CD14-positive monocyte (primary cell): ENCODE data around the gene DGCR2. TPM values are rescaled to one million over a fixed set of nuclear protein-coding genes. Genes with fewer than 3 reads are reported as not detected.

Experiments used
- DNase-seq, 3 donors: peaks; one replicate each; pipeline ENCODE4 v3.0.0-alpha.2; 2011 to 2022
- H2AFZ ChIP-seq: 2 replicates; pipeline ENCODE4 v1.6.0; 2012; ENCODE audit warnings: mild to moderate bottlenecking, low read depth, low read length, inconsistent platforms; ENCODE audit not compliant: insufficient read depth, poor library complexity, severe bottlenecking
- H3K27ac ChIP-seq, 2 donors: 1 replicate in 1 of 2; 2 replicates in 1 of 2; pipeline ENCODE4 v1.5.1; 2012 to 2013; ENCODE audit warnings: low read length in 2 of 2, control low read depth in 1 of 2, inconsistent platforms in 1 of 2, low read depth in 1 of 2, mild to moderate bottlenecking in 1 of 2
- H3K27me3 ChIP-seq, 2 donors: one replicate each; pipeline versions ENCODE4 v1.6.0 to v1.6.1; 2011 to 2013; ENCODE audit warnings: low read length in 2 of 2; ENCODE audit not compliant: control insufficient read depth in 2 of 2, insufficient read depth in 2 of 2
- H3K36me3 ChIP-seq, 2 donors: replicated peaks in 1 of 2; 1 replicate in 1 of 2; 2 replicates in 1 of 2; pipeline versions ENCODE4 v1.5.1 to v1.6.1; 2012 to 2013; ENCODE audit warnings: low read length in 2 of 2, control low read depth in 1 of 2, inconsistent platforms in 1 of 2, mild to moderate bottlenecking in 1 of 2; ENCODE audit not compliant: insufficient read depth in 2 of 2, control insufficient read depth in 1 of 2
- H3K4me1 ChIP-seq, 2 donors: 1 replicate in 1 of 2; 2 replicates in 1 of 2; pipeline versions ENCODE4 v1.5.1 to v1.6.1; 2012 to 2013; ENCODE audit warnings: low read length in 2 of 2, control low read depth in 1 of 2, inconsistent platforms in 1 of 2, mild to moderate bottlenecking in 1 of 2, moderate library complexity in 1 of 2; ENCODE audit not compliant: insufficient read depth in 2 of 2, control insufficient read depth in 1 of 2
- H3K4me2 ChIP-seq: replicated peaks from 2 replicates; pipeline ENCODE3; 2012; ENCODE audit warnings: low read length, moderate library complexity, mild to moderate bottlenecking; ENCODE audit not compliant: poor library complexity, severe bottlenecking; ENCODE audit errors: extremely low read depth
- H3K4me3 ChIP-seq, 3 experiments: fragments of 200-600 bp in 1 of 3; sonication (generic) in 1 of 3; replicated peaks in 1 of 3; 1 replicate in 2 of 3; 2 replicates in 1 of 3; pipeline ENCODE4 v1.5.1; 2011 to 2013; ENCODE audit warnings: low read length in 3 of 3, mild to moderate bottlenecking in 3 of 3, control low read depth in 2 of 3, low read depth in 2 of 3, inconsistent platforms in 1 of 3, moderate library complexity in 1 of 3
- H3K79me2 ChIP-seq: 2 replicates; pipeline ENCODE4 v1.6.0; 2012; ENCODE audit warnings: mild to moderate bottlenecking, control low read depth, inconsistent platforms, low read length, moderate library complexity; ENCODE audit not compliant: insufficient read depth
- H3K9ac ChIP-seq: 2 replicates; pipeline ENCODE4 v1.6.0; 2017; ENCODE audit warnings: low read length, mild to moderate bottlenecking; ENCODE audit not compliant: insufficient read depth, poor library complexity, severe bottlenecking
- H3K9me3 ChIP-seq, 2 donors: replicated peaks in 1 of 2; 1 replicate in 1 of 2; 2 replicates in 1 of 2; pipeline versions ENCODE4 v1.5.1 to v1.6.1; 2012 to 2013; ENCODE audit warnings: low read length in 2 of 2, control low read depth in 1 of 2; ENCODE audit not compliant: control insufficient read depth in 1 of 2, insufficient read depth in 1 of 2
- H4K20me1 ChIP-seq: 2 replicates; pipeline ENCODE4 v1.6.0; 2012; ENCODE audit warnings: mild to moderate bottlenecking, low read length, control low read depth, moderate library complexity; ENCODE audit not compliant: insufficient read depth
- H3K27ac Mint-ChIP-seq, 7 donors: one replicate each; pipeline ENCODE4 v1.8.0; 2020; ENCODE audit warnings: mild to moderate bottlenecking in 7 of 7, mixed read lengths in 7 of 7, moderate library complexity in 6 of 7, inconsistent platforms in 2 of 7
- H3K27me3 Mint-ChIP-seq, 3 donors: one replicate each; pipeline ENCODE4 v1.8.0; 2021 to 2022; ENCODE audit warnings: low read depth in 3 of 3, mild to moderate bottlenecking in 3 of 3, mixed read lengths in 3 of 3, moderate library complexity in 3 of 3, inconsistent platforms in 1 of 3
- H3K36me3 Mint-ChIP-seq, 2 donors: one replicate each; pipeline ENCODE4 v1.8.0; 2020; ENCODE audit warnings: mixed read lengths in 2 of 2, inconsistent platforms in 1 of 2, mild to moderate bottlenecking in 1 of 2
- H3K4me1 Mint-ChIP-seq: one replicate; pipeline ENCODE4 v1.8.0; 2020; ENCODE audit warnings: mild to moderate bottlenecking, mixed read lengths
- H3K4me3 Mint-ChIP-seq, 2 donors: one replicate each; pipeline ENCODE4 v1.8.0; 2020; ENCODE audit warnings: mild to moderate bottlenecking in 2 of 2, mixed read lengths in 2 of 2, moderate library complexity in 1 of 2
- H3K9me3 Mint-ChIP-seq, 7 donors: one replicate each; pipeline ENCODE4 v1.8.0; 2020 to 2022; ENCODE audit warnings: mixed read lengths in 7 of 7, mild to moderate bottlenecking in 6 of 7, moderate library complexity in 6 of 7, inconsistent platforms in 2 of 7
- WGBS: methylation state at CpG from one replicate; pipeline ENCODE4 v1.1.5; 2013; ENCODE audit warnings: missing lambda C conversion rate; ENCODE audit not compliant: insufficient coverage; 5-methylcytosine and 5-hydroxymethylcytosine counted together
- intact Hi-C, 2 donors: fragments of 100-400 bp; cut with micrococcal nuclease; formaldehyde crosslinking; loops; one replicate each; pipeline versions ENCODE4 v1.15.0 to v1.15.1; 2023
- polyA plus RNA-seq, 3 donors: library from polyadenylated mRNA; depleted of rRNA in 1 of 3; unstranded in 2 of 3; stranded (reverse) in 1 of 3; fragments of 300-500 nt in 2 of 3; fragments of >200 nt in 1 of 3; fragmentation: Illumina TruSeq in 2 of 3; gene quantifications; 1 replicate in 2 of 3; 2 replicates in 1 of 3; pipeline ENCODE4 v1.2.3, GENCODE V29; 2012 to 2021
- TF ChIP-seq, protein P1 (sequence below): fragments of 200-600 bp; IDR thresholded peaks from one replicate; pipeline ENCODE4 v1.8.0; 2022; ENCODE audit warnings: antibody characterized with exemption, mild to moderate bottlenecking

DGCR2 gene
- polyA plus RNA-seq, 3 donors, result 28.9 to 37.0 (median 36.2) TPM

DNA sequence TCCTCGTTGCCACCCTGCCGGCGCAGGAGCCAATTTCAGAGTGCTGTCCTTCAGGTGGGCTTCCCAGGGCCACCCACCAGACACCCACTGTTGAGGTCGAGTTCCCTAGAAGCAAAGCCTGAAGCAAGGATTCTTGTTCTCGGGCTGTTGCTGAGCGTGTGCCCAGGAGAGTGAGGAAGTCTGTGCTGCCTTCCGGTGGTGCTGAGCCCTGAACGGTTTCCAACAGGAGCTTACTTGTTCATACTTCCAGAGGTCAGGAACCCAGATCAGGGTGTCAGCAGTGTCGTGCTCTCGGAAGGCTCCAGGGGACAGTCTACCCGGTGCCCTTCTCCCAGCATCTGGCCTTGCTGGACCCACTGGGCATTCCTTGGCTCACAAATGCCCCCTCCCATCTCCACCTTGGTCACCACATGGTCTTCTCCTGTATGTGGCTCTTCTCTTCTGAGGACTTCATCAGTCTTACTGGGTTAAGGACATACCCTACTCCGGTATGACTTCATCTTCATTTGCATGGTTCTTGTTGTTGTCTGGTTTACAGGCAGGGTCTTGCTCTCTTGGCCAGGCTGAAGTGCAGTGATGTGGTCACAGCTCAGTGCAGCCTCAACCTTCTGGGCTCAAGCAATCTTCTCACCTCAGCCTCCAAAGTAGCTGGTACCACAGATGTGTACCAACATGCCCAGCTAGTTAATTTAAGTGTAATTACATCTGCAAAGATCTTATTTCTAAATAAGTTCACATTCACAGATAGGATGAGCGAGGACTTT lies 45.1 kb upstream of the DGCR2 start:
- H3K27ac Mint-ChIP-seq, result no peak overlapping the region
- H4K20me1 ChIP-seq, result no peaks in the 10 kb centered on the region
- H3K79me2 ChIP-seq, result peaks cover 11% of the 10 kb centered on the region
- H3K27me3 ChIP-seq, result peaks cover 21 to 48% of the 10 kb centered on the region in 2 donors
- peaks cover 0 to 4% of the 10 kb centered on the region in 2 donors for H3K36me3 Mint-ChIP-seq
- H3K4me2 ChIP-seq, result no peak overlapping the region
- no peaks in the 10 kb centered on the region for H3K36me3 ChIP-seq
- intact Hi-C loops, result no loop called here
- 85% methylated on average over 12 of the region's 13 CpGs for WGBS
- no peak overlapping the region for H3K27ac ChIP-seq
- H3K9me3 ChIP-seq, result peaks cover 0 to 12% of the 10 kb centered on the region in 2 donors
- no peak overlapping the region for H3K9ac ChIP-seq
- no peak overlapping the region for H3K4me3 ChIP-seq
- H2AFZ ChIP-seq, result no peak overlapping the region
- TF ChIP-seq, protein P1, sequence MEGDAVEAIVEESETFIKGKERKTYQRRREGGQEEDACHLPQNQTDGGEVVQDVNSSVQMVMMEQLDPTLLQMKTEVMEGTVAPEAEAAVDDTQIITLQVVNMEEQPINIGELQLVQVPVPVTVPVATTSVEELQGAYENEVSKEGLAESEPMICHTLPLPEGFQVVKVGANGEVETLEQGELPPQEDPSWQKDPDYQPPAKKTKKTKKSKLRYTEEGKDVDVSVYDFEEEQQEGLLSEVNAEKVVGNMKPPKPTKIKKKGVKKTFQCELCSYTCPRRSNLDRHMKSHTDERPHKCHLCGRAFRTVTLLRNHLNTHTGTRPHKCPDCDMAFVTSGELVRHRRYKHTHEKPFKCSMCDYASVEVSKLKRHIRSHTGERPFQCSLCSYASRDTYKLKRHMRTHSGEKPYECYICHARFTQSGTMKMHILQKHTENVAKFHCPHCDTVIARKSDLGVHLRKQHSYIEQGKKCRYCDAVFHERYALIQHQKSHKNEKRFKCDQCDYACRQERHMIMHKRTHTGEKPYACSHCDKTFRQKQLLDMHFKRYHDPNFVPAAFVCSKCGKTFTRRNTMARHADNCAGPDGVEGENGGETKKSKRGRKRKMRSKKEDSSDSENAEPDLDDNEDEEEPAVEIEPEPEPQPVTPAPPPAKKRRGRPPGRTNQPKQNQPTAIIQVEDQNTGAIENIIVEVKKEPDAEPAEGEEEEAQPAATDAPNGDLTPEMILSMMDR, result no peak
- peaks cover 19 to 28% of the 10 kb centered on the region in 2 donors for H3K4me1 ChIP-seq
- peak overlapping the region in 1 of 2 donors; percentile 11 for H3K4me3 Mint-ChIP-seq
- peaks cover 0 to 21% (median 9%) of the 10 kb centered on the region in 7 donors for H3K9me3 Mint-ChIP-seq
- no peak for DNase-seq
- peaks cover 20% of the 10 kb centered on the region for H3K4me1 Mint-ChIP-seq
- H3K27me3 Mint-ChIP-seq, result peaks cover 47 to 66% (median 56%) of the 10 kb centered on the region in 3 donors

DNA sequence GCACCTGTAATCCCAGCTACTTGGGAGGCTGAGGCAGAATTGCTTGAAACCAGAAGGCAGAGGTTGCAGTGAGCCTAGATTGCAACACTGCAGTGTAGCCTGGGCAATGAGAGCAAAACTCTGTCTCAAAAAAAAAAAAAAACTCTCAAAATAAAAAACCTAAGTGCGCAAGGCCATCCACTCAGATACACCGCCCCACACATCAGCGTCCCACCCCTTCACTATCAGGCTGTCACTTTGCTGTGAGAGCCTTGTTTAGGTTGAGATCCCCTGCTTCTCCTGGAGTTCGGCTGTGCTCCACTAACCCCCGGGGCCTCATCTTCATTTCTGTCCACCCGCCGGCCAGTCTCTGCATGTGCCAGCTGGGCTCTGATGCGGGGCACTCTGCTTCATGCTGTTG lies 44.2 kb upstream of the DGCR2 start:
- Histone ChIP-seq H3K27me3 (peaks cover 21 to 48% of the 10 kb centered on the region in 2 donors), H3K36me3 (no peaks in the 10 kb centered on the region), H2AFZ (no peak overlapping the region), H3K9ac (no peak overlapping the region), H4K20me1 (no peaks in the 10 kb centered on the region), H3K27ac (no peak overlapping the region), H3K4me3 (no peak overlapping the region), H3K4me2 (no peak overlapping the region), H3K9me3 (peaks cover 0 to 12% of the 10 kb centered on the region in 2 donors), H3K79me2 (peaks cover 3% of the 10 kb centered on the region), H3K4me1 (peaks cover 14 to 21% of the 10 kb centered on the region in 2 donors)
- H3K27ac Mint-ChIP-seq, result no peak overlapping the region
- peaks cover 0 to 21% (median 9%) of the 10 kb centered on the region in 7 donors for H3K9me3 Mint-ChIP-seq
- peaks cover 0 to 4% of the 10 kb centered on the region in 2 donors for H3K36me3 Mint-ChIP-seq
- peaks cover 47 to 66% (median 56%) of the 10 kb centered on the region in 3 donors for H3K27me3 Mint-ChIP-seq
- TF ChIP-seq, protein P1, result no peak
- H3K4me3 Mint-ChIP-seq, result peak overlapping the region in 1 of 2 donors; percentile 11
- WGBS, result 91% methylated on average over 8 of the region's 8 CpGs
- H3K4me1 Mint-ChIP-seq, result peaks cover 16% of the 10 kb centered on the region
- no peak for DNase-seq
- intact Hi-C loops, result no loop called here
